Measurements from ENCODE around the gene DEDD2.

GRCh38 chr19:42151782-42152684 is 65.4 kb downstream of the DEDD2 start:
- TF ChIP-seq, protein P1, sequence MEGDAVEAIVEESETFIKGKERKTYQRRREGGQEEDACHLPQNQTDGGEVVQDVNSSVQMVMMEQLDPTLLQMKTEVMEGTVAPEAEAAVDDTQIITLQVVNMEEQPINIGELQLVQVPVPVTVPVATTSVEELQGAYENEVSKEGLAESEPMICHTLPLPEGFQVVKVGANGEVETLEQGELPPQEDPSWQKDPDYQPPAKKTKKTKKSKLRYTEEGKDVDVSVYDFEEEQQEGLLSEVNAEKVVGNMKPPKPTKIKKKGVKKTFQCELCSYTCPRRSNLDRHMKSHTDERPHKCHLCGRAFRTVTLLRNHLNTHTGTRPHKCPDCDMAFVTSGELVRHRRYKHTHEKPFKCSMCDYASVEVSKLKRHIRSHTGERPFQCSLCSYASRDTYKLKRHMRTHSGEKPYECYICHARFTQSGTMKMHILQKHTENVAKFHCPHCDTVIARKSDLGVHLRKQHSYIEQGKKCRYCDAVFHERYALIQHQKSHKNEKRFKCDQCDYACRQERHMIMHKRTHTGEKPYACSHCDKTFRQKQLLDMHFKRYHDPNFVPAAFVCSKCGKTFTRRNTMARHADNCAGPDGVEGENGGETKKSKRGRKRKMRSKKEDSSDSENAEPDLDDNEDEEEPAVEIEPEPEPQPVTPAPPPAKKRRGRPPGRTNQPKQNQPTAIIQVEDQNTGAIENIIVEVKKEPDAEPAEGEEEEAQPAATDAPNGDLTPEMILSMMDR (IDR thresholded peaks at IDR 0.05; ENCODE audit: low read length), result no peak
- no peak for TF ChIP-seq EZH2 (IDR thresholded peaks at IDR 0.05; ENCODE audit: borderline replicate concordance, low read length)
